ENCODE measurements around the gene EZR. TPM values are rescaled to one million over a fixed set of nuclear protein-coding genes. Genes with fewer than 3 reads are reported as not detected.

EZR gene
- total and polyA plus RNA-seq, 4 experiments from 2014 or later = 260 to 277 (median 266) TPM

- peaks cover 17 to 50% of the 10 kb centered on the region in 2 donors for H3K36me3 Mint-ChIP-seq
- Histone ChIP-seq H3K4me3 (ENCODE audit: low read length in 2 of 2) (no peak overlapping the region), H3K27me3 (ENCODE audit: insufficient read depth, low read length) (no peaks in the 10 kb centered on the region), H3K9me3 (ENCODE audit: control insufficient read depth in 1 of 2, low read length in 2 of 2) (no peaks in the 10 kb centered on the region), H3K36me3 (ENCODE audit: insufficient read depth, low read length) (peaks cover 14% of the 10 kb centered on the region), H3K27ac (ENCODE audit: low read depth, low read length) (no peak overlapping the region), H3K4me1 (ENCODE audit: insufficient read depth, low read length) (no peaks in the 10 kb centered on the region)
- no peaks in the 10 kb centered on the region for H3K9me3 Mint-ChIP-seq
- intact Hi-C loops (cut with micrococcal nuclease) = no loop called here
- H3K4me1 Mint-ChIP-seq = peaks cover 0 to 4% (median 0%) of the 10 kb centered on the region in 4 donors
- no peak for DNase-seq
- no peak overlapping the region for H3K4me3 Mint-ChIP-seq
- ChIA-PET CTCF (ENCODE audit: partially characterized antibody) (interaction anchor here (1.2 kb wide), 1 partner anchor 218 kb away, joined by 4 read pairs; no protein-coding TSS in a partner anchor), POLR2A (ENCODE audit: partially characterized antibody) (interaction anchor here (0.6 kb wide), 1 partner anchor 89 kb away, joined by 3 read pairs; no protein-coding TSS in a partner anchor)
- H3K27ac Mint-ChIP-seq = peak overlapping the region in 2 of 7 donors; percentile 30 to 48
- H3K27me3 Mint-ChIP-seq = no peaks in the 10 kb centered on the region
These were observed 64.4 kb downstream of the EZR start for GRCh38 chr6:158754738-158755137.

GRCh38 chr6:158753811-158754210 is 65.4 kb downstream of the EZR start:
- H3K36me3 ChIP-seq (ENCODE audit: insufficient read depth, low read length) = peaks cover 14% of the 10 kb centered on the region
- Mint-ChIP-seq H3K27ac (no peak overlapping the region), H3K9me3 (no peaks in the 10 kb centered on the region), H3K27me3 (no peaks in the 10 kb centered on the region), H3K4me3 (no peak overlapping the region), H3K4me1 (peaks cover 0 to 4% (median 0%) of the 10 kb centered on the region in 4 donors), H3K36me3 (peaks cover 19 to 53% of the 10 kb centered on the region in 2 donors)
- H3K9me3 ChIP-seq (ENCODE audit: control insufficient read depth in 1 of 2, low read length in 2 of 2) = no peaks in the 10 kb centered on the region
- intact Hi-C loops (cut with micrococcal nuclease) = no loop called here
- H3K27me3 ChIP-seq (ENCODE audit: insufficient read depth, low read length) = no peaks in the 10 kb centered on the region
- H3K4me1 ChIP-seq (ENCODE audit: insufficient read depth, low read length) = no peaks in the 10 kb centered on the region
- DNase-seq = no peak
- H3K4me3 ChIP-seq (ENCODE audit: low read length in 2 of 2) = no peak overlapping the region
- H3K27ac ChIP-seq (ENCODE audit: low read depth, low read length) = no peak overlapping the region
- ChIA-PET CTCF (ENCODE audit: partially characterized antibody) (no interaction called here), POLR2A (ENCODE audit: partially characterized antibody) (no interaction called here)

GRCh38 chr6:158752613-158753012 is 66.6 kb downstream of the EZR start:
- CTCF ChIA-PET (ENCODE audit: partially characterized antibody) = interaction anchor here (0.6 to 1.0 kb wide), 2 partner anchors 45 to 48 kb away, joined by 3 read pairs; no protein-coding TSS in a partner anchor
- peaks cover 0 to under 1% (median 0%) of the 10 kb centered on the region in 4 donors for H3K4me1 Mint-ChIP-seq
- no peaks in the 10 kb centered on the region for H3K9me3 ChIP-seq (ENCODE audit: control insufficient read depth in 1 of 2, low read length in 2 of 2)
- peak in 1 of 5 donors; percentile 27 for DNase-seq
- no peaks in the 10 kb centered on the region for H3K9me3 Mint-ChIP-seq
- H3K36me3 Mint-ChIP-seq = peaks cover 19 to 54% of the 10 kb centered on the region in 2 donors
- H3K4me1 ChIP-seq (ENCODE audit: insufficient read depth, low read length) = no peaks in the 10 kb centered on the region
- POLR2A ChIA-PET (ENCODE audit: partially characterized antibody) = interaction anchor here (0.6 kb wide), 1 partner anchor 489 kb away, joined by 3 read pairs; no protein-coding TSS in a partner anchor
- intact Hi-C loops (cut with micrococcal nuclease) = no loop called here
- H3K27ac ChIP-seq (ENCODE audit: low read depth, low read length) = no peak overlapping the region
- H3K4me3 ChIP-seq (ENCODE audit: low read length in 2 of 2) = no peak overlapping the region
- H3K36me3 ChIP-seq (ENCODE audit: insufficient read depth, low read length) = peaks cover 14% of the 10 kb centered on the region
- H3K4me3 Mint-ChIP-seq = no peak overlapping the region
- H3K27me3 Mint-ChIP-seq = no peaks in the 10 kb centered on the region
- H3K27ac Mint-ChIP-seq = peak overlapping the region in 2 of 7 donors; percentile 51 to 53
- no peaks in the 10 kb centered on the region for H3K27me3 ChIP-seq (ENCODE audit: insufficient read depth, low read length)

GRCh38 chr6:158751921-158752320 is 67.2 kb downstream of the EZR start:
- intact Hi-C loops (cut with micrococcal nuclease) = no loop called here
- H3K9me3 ChIP-seq (ENCODE audit: control insufficient read depth in 1 of 2, low read length in 2 of 2) = no peaks in the 10 kb centered on the region
- no peaks in the 10 kb centered on the region for H3K27me3 ChIP-seq (ENCODE audit: insufficient read depth, low read length)
- Mint-ChIP-seq H3K4me3 (no peak overlapping the region), H3K36me3 (peaks cover 19 to 47% of the 10 kb centered on the region in 2 donors), H3K9me3 (no peaks in the 10 kb centered on the region), H3K27me3 (no peaks in the 10 kb centered on the region), H3K27ac (peak overlapping the region in 1 of 7 donors; percentile 72), H3K4me1 (no peaks in the 10 kb centered on the region)
- H3K4me3 ChIP-seq (ENCODE audit: low read length in 2 of 2) = no peak overlapping the region
- peaks cover 14% of the 10 kb centered on the region for H3K36me3 ChIP-seq (ENCODE audit: insufficient read depth, low read length)
- POLR2A ChIA-PET (ENCODE audit: partially characterized antibody) = no interaction called here
- DNase-seq = no peak
- no peaks in the 10 kb centered on the region for H3K4me1 ChIP-seq (ENCODE audit: insufficient read depth, low read length)
- CTCF ChIA-PET (ENCODE audit: partially characterized antibody) = no interaction called here
- H3K27ac ChIP-seq (ENCODE audit: low read depth, low read length) = no peak overlapping the region

- ChIA-PET CTCF (ENCODE audit: partially characterized antibody) (no interaction called here), POLR2A (ENCODE audit: partially characterized antibody) (no interaction called here)
These were observed 67.9 kb downstream of the EZR start for GRCh38 chr6:158751224-158751623.

GRCh38 chr6:158744986-158745430 is 74.2 kb downstream of the EZR start:
- H3K36me3 ChIP-seq (ENCODE audit: insufficient read depth, low read length) = peaks cover 4% of the 10 kb centered on the region
- Mint-ChIP-seq H3K36me3 (peaks cover 38 to 53% of the 10 kb centered on the region in 2 donors), H3K4me1 (peaks cover 0 to 2% (median under 1%) of the 10 kb centered on the region in 4 donors), H3K27ac (peak overlapping the region in 1 of 7 donors; percentile 51), H3K4me3 (no peak overlapping the region), H3K27me3 (no peaks in the 10 kb centered on the region), H3K9me3 (peaks cover 0 to 1% (median 0%) of the 10 kb centered on the region in 8 donors)
- no peak overlapping the region for H3K27ac ChIP-seq (ENCODE audit: low read depth, low read length)
- ChIA-PET POLR2A (ENCODE audit: partially characterized antibody) (no interaction called here), CTCF (ENCODE audit: partially characterized antibody) (interaction anchor here (1.4 to 1.5 kb wide), 2 partner anchors 85 to 229 kb away, joined by 3 to 4 read pairs; no protein-coding TSS in a partner anchor)
- H3K9me3 ChIP-seq (ENCODE audit: control insufficient read depth in 1 of 2, low read length in 2 of 2) = no peaks in the 10 kb centered on the region
- H3K4me3 ChIP-seq (ENCODE audit: low read length in 2 of 2) = no peak overlapping the region
- no peak for DNase-seq
- no peaks in the 10 kb centered on the region for H3K27me3 ChIP-seq (ENCODE audit: insufficient read depth, low read length)
- H3K4me1 ChIP-seq (ENCODE audit: insufficient read depth, low read length) = no peaks in the 10 kb centered on the region
- intact Hi-C loops (cut with micrococcal nuclease) = no loop called here

More at GRCh38 chr6:158751224-158751623, 67.9 kb downstream of the EZR start:
- Mint-ChIP-seq H3K36me3 (peaks cover 19 to 47% of the 10 kb centered on the region in 2 donors), H3K9me3 (no peaks in the 10 kb centered on the region), H3K4me3 (no peak overlapping the region), H3K4me1 (no peaks in the 10 kb centered on the region), H3K27ac (peak overlapping the region in 3 of 7 donors; percentile 6 to 79 (median 57)), H3K27me3 (no peaks in the 10 kb centered on the region)
- DNase-seq = no peak
- H3K4me1 ChIP-seq (ENCODE audit: insufficient read depth, low read length) = no peaks in the 10 kb centered on the region
- H3K9me3 ChIP-seq (ENCODE audit: control insufficient read depth in 1 of 2, low read length in 2 of 2) = no peaks in the 10 kb centered on the region
- no peak overlapping the region for H3K27ac ChIP-seq (ENCODE audit: low read depth, low read length)
- H3K4me3 ChIP-seq (ENCODE audit: low read length in 2 of 2) = no peak overlapping the region
- H3K36me3 ChIP-seq (ENCODE audit: insufficient read depth, low read length) = peaks cover 14% of the 10 kb centered on the region
- intact Hi-C loops (cut with micrococcal nuclease) = no loop called here
- no peaks in the 10 kb centered on the region for H3K27me3 ChIP-seq (ENCODE audit: insufficient read depth, low read length)

- Histone ChIP-seq H3K27ac (ENCODE audit: low read depth, low read length) (no peak overlapping the region), H3K9me3 (ENCODE audit: control insufficient read depth in 1 of 2, low read length in 2 of 2) (no peaks in the 10 kb centered on the region), H3K4me3 (ENCODE audit: low read length in 2 of 2) (no peak overlapping the region), H3K4me1 (ENCODE audit: insufficient read depth, low read length) (no peaks in the 10 kb centered on the region), H3K36me3 (ENCODE audit: insufficient read depth, low read length) (peaks cover 4% of the 10 kb centered on the region), H3K27me3 (ENCODE audit: insufficient read depth, low read length) (no peaks in the 10 kb centered on the region)
- peak overlapping the region in 1 of 7 donors; percentile 43 for H3K27ac Mint-ChIP-seq
- POLR2A ChIA-PET (ENCODE audit: partially characterized antibody) = no interaction called here
- no peak for DNase-seq
- intact Hi-C loops (cut with micrococcal nuclease) = no loop called here
- H3K27me3 Mint-ChIP-seq = no peaks in the 10 kb centered on the region
- CTCF ChIA-PET (ENCODE audit: partially characterized antibody) = interaction anchor here (1.1 to 1.3 kb wide), 2 partner anchors 50 to 60 kb away, joined by 4 to 5 read pairs; no protein-coding TSS in a partner anchor
- peaks cover 0 to 7% (median under 1%) of the 10 kb centered on the region in 4 donors for H3K4me1 Mint-ChIP-seq
- no peak overlapping the region for H3K4me3 Mint-ChIP-seq
- H3K9me3 Mint-ChIP-seq = peaks cover 3 to 16% (median 12%) of the 10 kb centered on the region in 8 donors
- peaks cover 51 to 58% of the 10 kb centered on the region in 2 donors for H3K36me3 Mint-ChIP-seq
These were observed 76.0 kb downstream of the EZR start for GRCh38 chr6:158743033-158743651.
